GM12878 (cell line): ENCODE measurements around the gene PAIP1. TPM values are rescaled to one million over a fixed set of nuclear protein-coding genes. Genes with fewer than 3 reads are reported as not detected.

Experiments used
- CBX5 ChIP-seq: sonication (generic); IDR thresholded peaks from 2 replicates; pipeline ENCODE4 v1.6.1; 2016; ENCODE audit warnings: low read depth, moderate library complexity, mild to moderate bottlenecking, inconsistent platforms
- CEBPB ChIP-seq, 2 experiments: fragments of 150-350 bp in 1 of 2; IDR thresholded peaks; 2 replicates each; pipeline ENCODE4 v1.6.1; 2012 to 2014; ENCODE audit warnings: low read depth in 2 of 2, low read length in 2 of 2, borderline replicate concordance in 1 of 2, inconsistent platforms in 1 of 2
- LARP7 ChIP-seq: fragments of 450-650 bp; IDR thresholded peaks from 2 replicates; pipeline ENCODE4 v1.6.1; 2017; ENCODE audit warnings: mild to moderate bottlenecking
- MTA3 ChIP-seq: IDR thresholded peaks from 2 replicates; pipeline ENCODE4 v1.6.1; 2012; ENCODE audit warnings: low read length, inconsistent platforms, borderline replicate concordance
- PML ChIP-seq: IDR thresholded peaks from 2 replicates; pipeline ENCODE4 v1.6.1; 2012; ENCODE audit warnings: low read length, inconsistent platforms
- SREBF1 ChIP-seq: IDR thresholded peaks from 2 replicates; pipeline ENCODE4 v1.6.1; 2012; ENCODE audit warnings: mild to moderate bottlenecking, low read length
- SUPT20H ChIP-seq: IDR thresholded peaks from 2 replicates; pipeline ENCODE4 v1.6.1; 2011; ENCODE audit warnings: low read depth, mild to moderate bottlenecking, low read length, moderate library complexity, borderline replicate concordance; ENCODE audit not compliant: control insufficient read depth
- ZBED1 ChIP-seq: IDR thresholded peaks from 2 replicates; pipeline ENCODE4 v1.6.1; 2016; ENCODE audit warnings: borderline replicate concordance
- polyA plus RNA-seq, 11 experiments: library from polyadenylated mRNA; depleted of rRNA in 4 of 11; unstranded in 6 of 11; stranded (reverse) in 5 of 11; fragments of >200 nt; fragmentation: Nextera tagmentation in 4 of 11; fragmentation: Illumina TruSeq in 1 of 11; extraction: Ambion mirVana in 4 of 11; extraction: Trizol in 1 of 11; gene quantifications; 1 replicate in 1 of 11; 2 replicates in 10 of 11; pipeline versions ENCODE4 v1.2.1 to v1.2.3, GENCODE V29; 2011 to 2016; ENCODE audit warnings: inconsistent platforms in 2 of 11, missing spikeins in 2 of 11, low read depth in 1 of 11
- total RNA-seq, 4 experiments: library from RNA; depleted of rRNA in 3 of 4; stranded (reverse); fragments of >200 nt in 3 of 4; fragmentation: Illumina TruSeq in 1 of 4; extraction: Trizol in 1 of 4; gene quantifications; 2 replicates each; pipeline versions ENCODE4 v1.2.1 to v1.2.3, GENCODE V29; 2013 to 2021

PAIP1 gene
- total and polyA plus RNA-seq, 10 of the 15 experiments (the other 5 are each of a cell fraction or from before 2014, with no cell fraction given): 37.4 to 90.9 (median 57.0) TPM

GRCh38 chr5:43482490-43483297 is 74.2 kb downstream of the PAIP1 start (continued):
- no peak for TF ChIP-seq CEBPB (IDR thresholded peaks at IDR 0.05; ENCODE audit: borderline replicate concordance in 1 of 2, low read depth in 2 of 2, low read length in 2 of 2)
- no peak for TF ChIP-seq SREBF1
- TF ChIP-seq SUPT20H: no peak
- TF ChIP-seq ZBED1: no peak
- no peak for TF ChIP-seq MTA3
- no peak for TF ChIP-seq PML
- TF ChIP-seq CBX5: no peak
- no peak for TF ChIP-seq LARP7

Other genes with a start within 250 kb of the PAIP1 start
- 62.5 and 76.2 TPM in 2 replicates for gene HMGCS1, start 243.7 kb downstream of the PAIP1 start, total RNA-seq (2014; rRNA removed)
- gene HMGCS1, start 243.7 kb downstream of the PAIP1 start, total RNA-seq (2014; rRNA removed; fragmentation: Illumina TruSeq; extraction: Trizol): 123 and 137 TPM in 2 replicates
- 131 and 142 TPM in 2 replicates for gene HMGCS1, start 243.7 kb downstream of the PAIP1 start, total RNA-seq (2021)
- gene HMGCS1, start 243.7 kb downstream of the PAIP1 start, polyA plus RNA-seq (2011; rRNA removed): 193 and 302 TPM in 2 replicates
- 185 and 250 TPM in 2 replicates for gene HMGCS1, start 243.7 kb downstream of the PAIP1 start, polyA plus RNA-seq (2014; fragmentation: Illumina TruSeq; extraction: Trizol)
- 10 to 100 TPM; 74.9 to 94.1 TPM for gene HMGCS1, start 243.7 kb downstream of the PAIP1 start, polyA plus RNA-seq (2014; fragmentation: Nextera tagmentation; extraction: Ambion mirVana)
- gene HMGCS1, start 243.7 kb downstream of the PAIP1 start, polyA plus RNA-seq (2014; rRNA removed): 103 and 140 TPM in 2 replicates
- 10 to 100 TPM; 24.0 to 26.8 TPM for gene HMGCS1, start 243.7 kb downstream of the PAIP1 start, polyA plus RNA-seq (2016; fragmentation: Nextera tagmentation; extraction: Ambion mirVana)
- 5.6 and 6.3 TPM in 2 replicates for gene CCL28, start 144.7 kb downstream of the PAIP1 start, total RNA-seq (2014; rRNA removed)
- 6.2 and 6.4 TPM in 2 replicates for gene CCL28, start 144.7 kb downstream of the PAIP1 start, total RNA-seq (2014; rRNA removed; fragmentation: Illumina TruSeq; extraction: Trizol)
- 3.4 and 3.6 TPM in 2 replicates for gene CCL28, start 144.7 kb downstream of the PAIP1 start, total RNA-seq (2021)
- 1.5 and 1.7 TPM in 2 replicates for gene CCL28, start 144.7 kb downstream of the PAIP1 start, polyA plus RNA-seq (2011; rRNA removed)
- 6.3 and 8.2 TPM in 2 replicates for gene CCL28, start 144.7 kb downstream of the PAIP1 start, polyA plus RNA-seq (2014; fragmentation: Illumina TruSeq; extraction: Trizol)
- 1 to 10 TPM; 3.9 to 4.2 TPM for gene CCL28, start 144.7 kb downstream of the PAIP1 start, polyA plus RNA-seq (2014; fragmentation: Nextera tagmentation; extraction: Ambion mirVana)
- gene CCL28, start 144.7 kb downstream of the PAIP1 start, polyA plus RNA-seq (2014; rRNA removed): 4.3 and 7.5 TPM in 2 replicates
- 1 to 10 TPM; 3.1 to 4.5 TPM for gene CCL28, start 144.7 kb downstream of the PAIP1 start, polyA plus RNA-seq (2016; fragmentation: Nextera tagmentation; extraction: Ambion mirVana)
- 7.7 and 15.3 TPM in 2 replicates for gene TMEM267, start 73.2 kb downstream of the PAIP1 start, total RNA-seq (2014; rRNA removed)
- gene TMEM267, start 73.2 kb downstream of the PAIP1 start, total RNA-seq (2014; rRNA removed; fragmentation: Illumina TruSeq; extraction: Trizol): 8.2 and 9.0 TPM in 2 replicates
- gene TMEM267, start 73.2 kb downstream of the PAIP1 start, total RNA-seq (2021): 11.3 and 11.7 TPM in 2 replicates
- 16.4 and 20.3 TPM in 2 replicates for gene TMEM267, start 73.2 kb downstream of the PAIP1 start, polyA plus RNA-seq (2011; rRNA removed)
- gene TMEM267, start 73.2 kb downstream of the PAIP1 start, polyA plus RNA-seq (2014; fragmentation: Illumina TruSeq; extraction: Trizol): 10.6 and 11.0 TPM in 2 replicates
- gene TMEM267, start 73.2 kb downstream of the PAIP1 start, polyA plus RNA-seq (2014; fragmentation: Nextera tagmentation; extraction: Ambion mirVana): 10 to 100 TPM; 20.5 to 37.3 TPM
- gene TMEM267, start 73.2 kb downstream of the PAIP1 start, polyA plus RNA-seq (2014; rRNA removed): 7.4 and 9.5 TPM in 2 replicates
- 10 to 100 TPM; 15.3 to 18.4 TPM for gene TMEM267, start 73.2 kb downstream of the PAIP1 start, polyA plus RNA-seq (2016; fragmentation: Nextera tagmentation; extraction: Ambion mirVana)
- 9.4 and 13.0 TPM in 2 replicates for gene C5orf34, start 41.9 kb downstream of the PAIP1 start, total RNA-seq (2014; rRNA removed)
- gene C5orf34, start 41.9 kb downstream of the PAIP1 start, total RNA-seq (2014; rRNA removed; fragmentation: Illumina TruSeq; extraction: Trizol): 9.9 and 10.6 TPM in 2 replicates
- gene C5orf34, start 41.9 kb downstream of the PAIP1 start, total RNA-seq (2021): 5.6 and 6.1 TPM in 2 replicates
- 12.0 and 16.4 TPM in 2 replicates for gene C5orf34, start 41.9 kb downstream of the PAIP1 start, polyA plus RNA-seq (2011; rRNA removed)
- gene C5orf34, start 41.9 kb downstream of the PAIP1 start, polyA plus RNA-seq (2014; fragmentation: Illumina TruSeq; extraction: Trizol): 10.6 and 14.9 TPM in 2 replicates
- 1 to 10 TPM; 7.4 to 8.8 TPM for gene C5orf34, start 41.9 kb downstream of the PAIP1 start, polyA plus RNA-seq (2014; fragmentation: Nextera tagmentation; extraction: Ambion mirVana)
- gene C5orf34, start 41.9 kb downstream of the PAIP1 start, polyA plus RNA-seq (2014; rRNA removed): 6.5 and 6.9 TPM in 2 replicates
- 10 to 100 TPM; 12.9 to 15.1 TPM for gene C5orf34, start 41.9 kb downstream of the PAIP1 start, polyA plus RNA-seq (2016; fragmentation: Nextera tagmentation; extraction: Ambion mirVana)
- gene NNT, start 46.1 kb upstream of the PAIP1 start, total RNA-seq (2014; rRNA removed): 47.1 and 66.6 TPM in 2 replicates
- gene NNT, start 46.1 kb upstream of the PAIP1 start, total RNA-seq (2014; rRNA removed; fragmentation: Illumina TruSeq; extraction: Trizol): 56.8 and 60.7 TPM in 2 replicates
- gene NNT, start 46.1 kb upstream of the PAIP1 start, total RNA-seq (2021): 58.4 and 63.3 TPM in 2 replicates
- 59.6 and 72.4 TPM in 2 replicates for gene NNT, start 46.1 kb upstream of the PAIP1 start, polyA plus RNA-seq (2011; rRNA removed)
- 43.6 and 59.2 TPM in 2 replicates for gene NNT, start 46.1 kb upstream of the PAIP1 start, polyA plus RNA-seq (2014; fragmentation: Illumina TruSeq; extraction: Trizol)
- 10 to 100 TPM; 20.8 to 23.1 TPM for gene NNT, start 46.1 kb upstream of the PAIP1 start, polyA plus RNA-seq (2014; fragmentation: Nextera tagmentation; extraction: Ambion mirVana)
- 34.5 and 41.1 TPM in 2 replicates for gene NNT, start 46.1 kb upstream of the PAIP1 start, polyA plus RNA-seq (2014; rRNA removed)
- gene NNT, start 46.1 kb upstream of the PAIP1 start, polyA plus RNA-seq (2016; fragmentation: Nextera tagmentation; extraction: Ambion mirVana): 10 to 100 TPM; 64.9 to 73.1 TPM